ENCODE data around the gene AKAIN1.

- TF ChIP-seq CTCF (IDR thresholded peaks at IDR 0.05) (no peak), EHMT2 (IDR thresholded peaks at IDR 0.05; ENCODE audit: low read depth) (no peak), FOSL2 (IDR thresholded peaks at IDR 0.05) (no peak), FOSL2 (CRISPR knock-in tag; IDR thresholded peaks at IDR 0.05) (no peak), RCOR1 (IDR thresholded peaks at IDR 0.05; ENCODE audit: low read depth, low read length) (no peak)
Observed at GRCh38 chr18:5145168-5145825, 51.8 kb downstream of the AKAIN1 start.
